HEK293 (cell line): ENCODE results near the gene HES3.
A peak's percentile ranks its signal among the peaks of the same experiment; 100 is the strongest.

Experiments
- CTCF ChIA-PET: fragments of 350-600 bp; formaldehyde crosslinking; extraction: SDS; loops from one replicate; lab custom pipeline; 2021; ENCODE audit warnings: antibody characterized with exemption; lab: Yijun Ruan, JAX
- POLR2A ChIA-PET: fragments of 300-600 bp; formaldehyde crosslinking; extraction: SDS; loops from one replicate; lab custom pipeline; 2020; ENCODE audit warnings: antibody characterized with exemption, inconsistent platforms; lab: Yijun Ruan, JAX
- H3K27ac ChIP-seq: fragments of 200-500 bp; sonication (Bioruptor generic); 2 replicates; pipeline ENCODE4 v1.5.1; 2014; ENCODE audit warnings: low read depth, low read length, control low read depth, inconsistent platforms; ENCODE audit errors: extremely low read depth
- H3K36me3 ChIP-seq, 2 experiments: fragments of 200-500 bp in 1 of 2; sonication (Bioruptor generic) in 1 of 2; 1 replicate in 1 of 2; 2 replicates in 1 of 2; pipeline ENCODE4 v1.5.1; 2014 to 2017; ENCODE audit warnings: inconsistent platforms in 2 of 2, low read length in 2 of 2; ENCODE audit not compliant: control insufficient read depth in 2 of 2, insufficient read depth in 1 of 2
- H3K4me1 ChIP-seq: fragments of 200-500 bp; sonication (Bioruptor generic); 2 replicates; pipeline ENCODE4 v1.5.1; 2014; ENCODE audit warnings: mild to moderate bottlenecking, low read length, inconsistent platforms; ENCODE audit not compliant: control insufficient read depth, insufficient read depth
- H3K4me3 ChIP-seq: 2 replicates; pipeline ENCODE4 v1.5.1; 2011; ENCODE audit warnings: low read depth, mild to moderate bottlenecking, control low read depth, low read length, moderate library complexity
- H3K9me3 ChIP-seq: fragments of 200-500 bp; sonication (Bioruptor generic); 2 replicates; pipeline ENCODE4 v1.5.1; 2014; ENCODE audit warnings: low read depth, low read length, inconsistent platforms; ENCODE audit not compliant: control insufficient read depth, insufficient read depth
- SCRT2 ChIP-seq: fragments of 450-650 bp; formaldehyde crosslinking; IDR thresholded peaks from 2 replicates; pipeline ENCODE4 v1.5.1; 2016; ENCODE audit warnings: missing biosample characterization, missing genetic modification characterization
- SP3 ChIP-seq: fragments of 450-650 bp; formaldehyde crosslinking; IDR thresholded peaks from 2 replicates; pipeline ENCODE4 v1.5.1; 2016; ENCODE audit warnings: missing biosample characterization, missing genetic modification characterization
- YY2 ChIP-seq: fragments of 450-650 bp; formaldehyde crosslinking; IDR thresholded peaks from 2 replicates; pipeline ENCODE4 v1.5.1; 2016; ENCODE audit warnings: missing biosample characterization, missing genetic modification characterization
- ZBTB8A ChIP-seq: fragments of 450-650 bp; formaldehyde crosslinking; IDR thresholded peaks from 2 replicates; pipeline ENCODE4 v1.5.1; 2016; ENCODE audit warnings: missing biosample characterization, missing genetic modification characterization
- ZNF184 ChIP-seq: fragments of 450-650 bp; IDR thresholded peaks from 2 replicates; pipeline ENCODE4 v1.5.1; 2018; ENCODE audit warnings: missing biosample characterization, mild to moderate bottlenecking, missing genetic modification characterization
- ZNF354C ChIP-seq: fragments of 450-650 bp; formaldehyde crosslinking; IDR thresholded peaks from 2 replicates; pipeline ENCODE4 v1.5.1; 2016; ENCODE audit warnings: missing biosample characterization, missing genetic modification characterization, low read depth, borderline replicate concordance
- ZNF48 ChIP-seq: fragments of 450-650 bp; formaldehyde crosslinking; IDR thresholded peaks from 2 replicates; pipeline ENCODE4 v1.5.1; 2016; ENCODE audit warnings: missing biosample characterization, missing genetic modification characterization
- ZNF610 ChIP-seq: fragments of 450-650 bp; formaldehyde crosslinking; IDR thresholded peaks from 2 replicates; pipeline ENCODE4 v1.5.1; 2016; ENCODE audit warnings: missing biosample characterization, missing genetic modification characterization, borderline replicate concordance
- ZNF654 ChIP-seq: fragments of 450-650 bp; formaldehyde crosslinking; IDR thresholded peaks from 2 replicates; pipeline ENCODE4 v1.5.1; 2016; ENCODE audit warnings: low read depth, missing biosample characterization, missing genetic modification characterization
- ZNF701 ChIP-seq: fragments of 450-650 bp; formaldehyde crosslinking; IDR thresholded peaks from 2 replicates; pipeline ENCODE4 v1.5.1; 2016; ENCODE audit warnings: missing biosample characterization, missing genetic modification characterization
- ZNF768 ChIP-seq: fragments of 450-650 bp; formaldehyde crosslinking; IDR thresholded peaks from 2 replicates; pipeline ENCODE4 v1.5.1; 2018; ENCODE audit warnings: missing biosample characterization, mild to moderate bottlenecking, missing genetic modification characterization
- TF ChIP-seq, protein P1 (sequence below): fragments of 450-650 bp; formaldehyde crosslinking; IDR thresholded peaks from 2 replicates; pipeline ENCODE4 v1.5.1; 2016; ENCODE audit warnings: missing biosample characterization, missing genetic modification characterization
- TF ChIP-seq, protein P2 (sequence below): fragments of 450-650 bp; formaldehyde crosslinking; IDR thresholded peaks from 2 replicates; pipeline ENCODE4 v1.5.1; 2016; ENCODE audit warnings: missing biosample characterization, missing genetic modification characterization
- TF ChIP-seq, protein P3 (sequence below): fragments of 450-650 bp; formaldehyde crosslinking; IDR thresholded peaks from 2 replicates; pipeline ENCODE4 v1.5.1; 2016; ENCODE audit warnings: missing biosample characterization, missing genetic modification characterization
- TF ChIP-seq, protein P4 (sequence below): fragments of 450-650 bp; formaldehyde crosslinking; IDR thresholded peaks from 2 replicates; pipeline ENCODE4 v1.5.1; 2016; ENCODE audit warnings: missing biosample characterization, missing genetic modification characterization
- TF ChIP-seq, protein P5 (sequence below): fragments of 450-650 bp; formaldehyde crosslinking; IDR thresholded peaks from 2 replicates; pipeline ENCODE4 v1.5.1; 2016; ENCODE audit warnings: missing biosample characterization, missing genetic modification characterization
- TF ChIP-seq, protein P6 (sequence below): fragments of 450-650 bp; formaldehyde crosslinking; IDR thresholded peaks from 2 replicates; pipeline ENCODE4 v1.5.1; 2016; ENCODE audit warnings: missing biosample characterization, missing genetic modification characterization

Gene HES3

DNA sequence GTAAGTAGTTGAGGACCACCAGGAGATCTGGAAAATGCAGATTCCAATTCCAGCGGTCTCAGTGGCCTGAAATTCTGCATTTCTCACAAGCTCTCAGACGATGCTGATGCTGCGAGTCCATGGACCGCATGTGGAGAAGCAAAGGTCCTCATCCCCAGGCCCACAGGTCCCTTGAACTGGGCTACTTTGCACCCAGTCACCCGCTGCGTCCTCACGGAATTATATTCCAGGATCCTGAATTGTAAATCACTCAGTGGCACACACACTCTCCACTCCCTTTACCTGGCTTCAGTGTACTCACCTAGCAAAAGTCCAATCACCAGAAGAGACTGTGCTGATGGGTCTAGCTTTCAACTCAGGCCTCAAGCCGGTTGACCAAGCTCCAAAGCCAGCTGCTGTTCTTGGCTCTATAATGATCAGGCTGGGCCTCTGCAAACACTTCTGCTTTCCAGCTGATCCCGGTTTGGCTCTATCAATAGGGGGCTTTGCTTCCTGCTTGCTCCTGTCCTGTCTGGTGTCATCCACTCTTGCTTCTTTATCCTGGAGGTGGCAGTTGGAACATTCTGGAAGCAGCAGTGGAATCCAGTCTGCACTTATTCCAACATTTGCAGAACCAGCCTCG, 43.7 kb upstream of the HES3 start (continued):
- TF ChIP-seq SCRT2 (no peak), ZNF768 (no peak)

DNA sequence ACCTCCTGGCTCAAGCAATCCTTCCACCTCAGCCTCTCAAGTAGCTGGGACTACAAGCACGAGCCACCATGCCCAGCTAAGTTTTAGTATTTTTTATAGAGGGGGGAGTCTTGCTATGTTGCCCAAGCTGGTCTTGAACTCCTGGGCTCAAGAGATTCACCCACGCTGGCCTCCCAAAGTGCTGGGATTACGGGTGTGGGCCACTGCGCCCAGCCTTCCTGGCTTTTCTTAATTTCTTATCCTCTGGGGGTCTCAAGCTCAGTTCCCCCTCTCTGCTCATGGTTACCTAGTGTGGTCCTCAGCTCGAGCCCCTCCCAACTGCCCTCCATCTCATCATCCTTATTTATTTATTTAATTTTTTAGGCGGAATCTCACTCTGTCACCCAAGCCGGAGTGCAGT, 41.7 kb upstream of the HES3 start:
- Histone ChIP-seq H3K4me1 (peaks cover 4% of the 10 kb centered on the region; the same call in 1 of the 2 replicates), H3K4me3 (no peak overlapping the region), H3K36me3 (peaks cover 0 to 11% of the 10 kb centered on the region in 2 experiments; a peak in 2 of 3 replicates), H3K9me3 (no peaks in the 10 kb centered on the region), H3K27ac (no peak overlapping the region)
- TF ChIP-seq ZNF184 (tag by site-specific recombination) = no peak
- TF ChIP-seq, protein P1, sequence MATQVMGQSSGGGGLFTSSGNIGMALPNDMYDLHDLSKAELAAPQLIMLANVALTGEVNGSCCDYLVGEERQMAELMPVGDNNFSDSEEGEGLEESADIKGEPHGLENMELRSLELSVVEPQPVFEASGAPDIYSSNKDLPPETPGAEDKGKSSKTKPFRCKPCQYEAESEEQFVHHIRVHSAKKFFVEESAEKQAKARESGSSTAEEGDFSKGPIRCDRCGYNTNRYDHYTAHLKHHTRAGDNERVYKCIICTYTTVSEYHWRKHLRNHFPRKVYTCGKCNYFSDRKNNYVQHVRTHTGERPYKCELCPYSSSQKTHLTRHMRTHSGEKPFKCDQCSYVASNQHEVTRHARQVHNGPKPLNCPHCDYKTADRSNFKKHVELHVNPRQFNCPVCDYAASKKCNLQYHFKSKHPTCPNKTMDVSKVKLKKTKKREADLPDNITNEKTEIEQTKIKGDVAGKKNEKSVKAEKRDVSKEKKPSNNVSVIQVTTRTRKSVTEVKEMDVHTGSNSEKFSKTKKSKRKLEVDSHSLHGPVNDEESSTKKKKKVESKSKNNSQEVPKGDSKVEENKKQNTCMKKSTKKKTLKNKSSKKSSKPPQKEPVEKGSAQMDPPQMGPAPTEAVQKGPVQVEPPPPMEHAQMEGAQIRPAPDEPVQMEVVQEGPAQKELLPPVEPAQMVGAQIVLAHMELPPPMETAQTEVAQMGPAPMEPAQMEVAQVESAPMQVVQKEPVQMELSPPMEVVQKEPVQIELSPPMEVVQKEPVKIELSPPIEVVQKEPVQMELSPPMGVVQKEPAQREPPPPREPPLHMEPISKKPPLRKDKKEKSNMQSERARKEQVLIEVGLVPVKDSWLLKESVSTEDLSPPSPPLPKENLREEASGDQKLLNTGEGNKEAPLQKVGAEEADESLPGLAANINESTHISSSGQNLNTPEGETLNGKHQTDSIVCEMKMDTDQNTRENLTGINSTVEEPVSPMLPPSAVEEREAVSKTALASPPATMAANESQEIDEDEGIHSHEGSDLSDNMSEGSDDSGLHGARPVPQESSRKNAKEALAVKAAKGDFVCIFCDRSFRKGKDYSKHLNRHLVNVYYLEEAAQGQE = no peak
- no peak for TF ChIP-seq ZNF654
- TF ChIP-seq, protein P2, sequence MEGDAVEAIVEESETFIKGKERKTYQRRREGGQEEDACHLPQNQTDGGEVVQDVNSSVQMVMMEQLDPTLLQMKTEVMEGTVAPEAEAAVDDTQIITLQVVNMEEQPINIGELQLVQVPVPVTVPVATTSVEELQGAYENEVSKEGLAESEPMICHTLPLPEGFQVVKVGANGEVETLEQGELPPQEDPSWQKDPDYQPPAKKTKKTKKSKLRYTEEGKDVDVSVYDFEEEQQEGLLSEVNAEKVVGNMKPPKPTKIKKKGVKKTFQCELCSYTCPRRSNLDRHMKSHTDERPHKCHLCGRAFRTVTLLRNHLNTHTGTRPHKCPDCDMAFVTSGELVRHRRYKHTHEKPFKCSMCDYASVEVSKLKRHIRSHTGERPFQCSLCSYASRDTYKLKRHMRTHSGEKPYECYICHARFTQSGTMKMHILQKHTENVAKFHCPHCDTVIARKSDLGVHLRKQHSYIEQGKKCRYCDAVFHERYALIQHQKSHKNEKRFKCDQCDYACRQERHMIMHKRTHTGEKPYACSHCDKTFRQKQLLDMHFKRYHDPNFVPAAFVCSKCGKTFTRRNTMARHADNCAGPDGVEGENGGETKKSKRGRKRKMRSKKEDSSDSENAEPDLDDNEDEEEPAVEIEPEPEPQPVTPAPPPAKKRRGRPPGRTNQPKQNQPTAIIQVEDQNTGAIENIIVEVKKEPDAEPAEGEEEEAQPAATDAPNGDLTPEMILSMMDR = no peak
- TF ChIP-seq, protein P3, sequence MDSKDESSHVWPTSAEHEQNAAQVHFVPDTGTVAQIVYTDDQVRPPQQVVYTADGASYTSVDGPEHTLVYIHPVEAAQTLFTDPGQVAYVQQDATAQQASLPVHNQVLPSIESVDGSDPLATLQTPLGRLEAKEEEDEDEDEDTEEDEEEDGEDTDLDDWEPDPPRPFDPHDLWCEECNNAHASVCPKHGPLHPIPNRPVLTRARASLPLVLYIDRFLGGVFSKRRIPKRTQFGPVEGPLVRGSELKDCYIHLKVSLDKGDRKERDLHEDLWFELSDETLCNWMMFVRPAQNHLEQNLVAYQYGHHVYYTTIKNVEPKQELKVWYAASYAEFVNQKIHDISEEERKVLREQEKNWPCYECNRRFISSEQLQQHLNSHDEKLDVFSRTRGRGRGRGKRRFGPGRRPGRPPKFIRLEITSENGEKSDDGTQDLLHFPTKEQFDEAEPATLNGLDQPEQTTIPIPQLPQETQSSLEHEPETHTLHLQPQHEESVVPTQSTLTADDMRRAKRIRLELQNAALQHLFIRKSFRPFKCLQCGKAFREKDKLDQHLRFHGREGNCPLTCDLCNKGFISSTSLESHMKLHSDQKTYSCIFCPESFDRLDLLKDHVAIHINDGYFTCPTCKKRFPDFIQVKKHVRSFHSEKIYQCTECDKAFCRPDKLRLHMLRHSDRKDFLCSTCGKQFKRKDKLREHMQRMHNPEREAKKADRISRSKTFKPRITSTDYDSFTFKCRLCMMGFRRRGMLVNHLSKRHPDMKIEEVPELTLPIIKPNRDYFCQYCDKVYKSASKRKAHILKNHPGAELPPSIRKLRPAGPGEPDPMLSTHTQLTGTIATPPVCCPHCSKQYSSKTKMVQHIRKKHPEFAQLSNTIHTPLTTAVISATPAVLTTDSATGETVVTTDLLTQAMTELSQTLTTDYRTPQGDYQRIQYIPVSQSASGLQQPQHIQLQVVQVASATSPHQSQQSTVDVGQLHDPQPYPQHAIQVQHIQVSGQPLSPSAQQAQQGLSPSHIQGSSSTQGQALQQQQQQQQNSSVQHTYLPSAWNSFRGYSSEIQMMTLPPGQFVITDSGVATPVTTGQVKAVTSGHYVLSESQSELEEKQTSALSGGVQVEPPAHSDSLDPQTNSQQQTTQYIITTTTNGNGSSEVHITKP = peak; percentile 85
- CTCF ChIA-PET = interaction anchor here (0.6 to 0.9 kb wide), 4 partner anchors 43 to 285 kb away, joined by 3 read pairs; no protein-coding TSS in a partner anchor
- POLR2A ChIA-PET = interaction anchor here (0.6 to 1.1 kb wide), 4 partner anchors 17 to 97 kb away, joined by 3 to 4 read pairs (median 3); no protein-coding TSS in a partner anchor

DNA sequence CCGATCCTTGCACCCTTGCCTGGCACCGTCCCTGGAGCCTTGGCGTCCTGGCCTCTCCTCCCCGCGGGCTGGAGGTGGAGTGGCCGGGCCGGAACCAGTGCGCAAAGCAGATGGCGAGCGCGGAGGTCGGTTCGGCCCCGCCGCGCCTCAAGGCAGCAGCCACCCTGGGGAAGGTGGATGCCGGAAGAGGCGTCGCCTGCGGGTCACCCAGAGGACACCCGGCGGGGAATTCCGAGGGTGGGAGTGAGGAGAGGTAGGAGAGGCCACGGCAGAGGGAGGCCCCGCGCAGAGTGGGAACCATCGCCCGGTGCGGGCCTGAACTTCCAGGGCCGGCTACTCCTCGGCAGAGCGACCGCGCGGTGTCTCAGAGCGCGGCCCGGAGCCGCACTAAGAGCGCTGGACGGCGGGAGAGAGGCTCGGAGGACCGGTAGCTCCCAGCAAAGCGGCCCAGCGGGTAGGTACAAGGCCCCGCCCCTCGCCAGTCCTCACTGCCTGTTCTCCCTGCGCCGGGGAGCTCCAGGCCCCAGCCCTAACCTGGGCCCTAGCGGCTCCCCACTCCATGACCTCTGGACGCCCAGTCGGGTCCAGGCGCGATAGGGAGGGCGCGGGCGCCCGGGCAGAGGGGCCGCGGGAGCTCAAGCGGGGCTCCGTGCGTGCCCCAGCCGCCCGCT, 38.0 kb upstream of the HES3 start, which contains the start of gene RNF207:
RNF207 (plus strand) TSS at position 271 of the 671 bp plus-strand sequence. CDS start 417 bp downstream, outside the sequence.
- POLR2A ChIA-PET = interaction anchor here (1.0 to 1.6 kb wide), 10 partner anchors 12 to 187 kb away, joined by 3 to 14 read pairs (median 4); partner anchors contain the start of genes ACOT7 and ICMT
- Histone ChIP-seq H3K4me3 (peak within 1 kb of the TSS; percentile 63), H3K4me1 (no peaks in the 10 kb centered on the region), H3K36me3 (peaks cover 0 to 17% of the 10 kb centered on the region in 2 experiments; a peak in 1 of 3 replicates), H3K9me3 (no peaks in the 10 kb centered on the region), H3K27ac (peak within 1 kb of the TSS; percentile 52; the same call in 1 of the 2 replicates)
- CTCF ChIA-PET = interaction anchor here (0.6 to 2.8 kb wide), 11 partner anchors 19 to 195 kb away, joined by 3 to 18 read pairs (median 3); no protein-coding TSS in a partner anchor
- TF ChIP-seq ZBTB8A (tag by site-specific recombination) = peak; percentile 22; the same call in 1 of the 2 replicates
- TF ChIP-seq, protein P4, sequence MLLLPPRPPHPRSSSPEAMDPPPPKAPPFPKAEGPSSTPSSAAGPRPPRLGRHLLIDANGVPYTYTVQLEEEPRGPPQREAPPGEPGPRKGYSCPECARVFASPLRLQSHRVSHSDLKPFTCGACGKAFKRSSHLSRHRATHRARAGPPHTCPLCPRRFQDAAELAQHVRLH (tag by site-specific recombination) = 0 out of 2 replicates have a peak, but pooled peaks have one; percentile 2
- TF ChIP-seq ZNF701 (tag by site-specific recombination) = no peak
- TF ChIP-seq ZNF354C (tag by site-specific recombination) = no peak
- peak; percentile 45; the same call in 1 of the 2 replicates for TF ChIP-seq ZNF610 (tag by site-specific recombination)
- no peak for TF ChIP-seq YY2 (tag by site-specific recombination)
- TF ChIP-seq, protein P5, sequence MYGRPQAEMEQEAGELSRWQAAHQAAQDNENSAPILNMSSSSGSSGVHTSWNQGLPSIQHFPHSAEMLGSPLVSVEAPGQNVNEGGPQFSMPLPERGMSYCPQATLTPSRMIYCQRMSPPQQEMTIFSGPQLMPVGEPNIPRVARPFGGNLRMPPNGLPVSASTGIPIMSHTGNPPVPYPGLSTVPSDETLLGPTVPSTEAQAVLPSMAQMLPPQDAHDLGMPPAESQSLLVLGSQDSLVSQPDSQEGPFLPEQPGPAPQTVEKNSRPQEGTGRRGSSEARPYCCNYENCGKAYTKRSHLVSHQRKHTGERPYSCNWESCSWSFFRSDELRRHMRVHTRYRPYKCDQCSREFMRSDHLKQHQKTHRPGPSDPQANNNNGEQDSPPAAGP = peak; percentile 91
- TF ChIP-seq SP3 (tag by site-specific recombination) = peak; percentile 62
- TF ChIP-seq ZNF48 (tag by site-specific recombination) = no peak
- TF ChIP-seq, protein P6, sequence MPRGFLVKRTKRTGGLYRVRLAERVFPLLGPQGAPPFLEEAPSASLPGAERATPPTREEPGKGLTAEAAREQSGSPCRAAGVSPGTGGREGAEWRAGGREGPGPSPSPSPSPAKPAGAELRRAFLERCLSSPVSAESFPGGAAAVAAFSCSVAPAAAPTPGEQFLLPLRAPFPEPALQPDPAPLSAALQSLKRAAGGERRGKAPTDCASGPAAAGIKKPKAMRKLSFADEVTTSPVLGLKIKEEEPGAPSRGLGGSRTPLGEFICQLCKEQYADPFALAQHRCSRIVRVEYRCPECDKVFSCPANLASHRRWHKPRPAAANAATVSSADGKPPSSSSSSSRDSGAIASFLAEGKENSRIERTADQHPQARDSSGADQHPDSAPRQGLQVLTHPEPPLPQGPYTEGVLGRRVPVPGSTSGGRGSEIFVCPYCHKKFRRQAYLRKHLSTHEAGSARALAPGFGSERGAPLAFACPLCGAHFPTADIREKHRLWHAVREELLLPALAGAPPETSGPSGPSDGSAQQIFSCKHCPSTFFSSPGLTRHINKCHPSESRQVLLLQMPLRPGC = peak; percentile 68
